Mucosa of descending colon (tissue), 3 donors: ENCODE results near the gene EPHX1. TPM values are rescaled to one million over a fixed set of nuclear protein-coding genes. Genes with fewer than 3 reads are reported as not detected.
A peak's percentile ranks its signal among the peaks of the same experiment; 100 is the strongest.

Experiments used
- ATAC-seq: fragments of 200-7000 bp; cut with Tn5 transposase; one replicate; pipeline ENCODE4 v1.9.1; 2020; ENCODE audit warnings: mild to moderate bottlenecking, moderate library complexity
- DNase-seq, 3 donors: peaks; one replicate each; pipeline ENCODE4 v3.0.0-alpha.2; 2020
- H3K36me3 ChIP-seq: fragments of 200-600 bp; one replicate; pipeline ENCODE4 v1.8.0; 2021; ENCODE audit warnings: low read depth, mild to moderate bottlenecking
- H3K4me1 ChIP-seq: fragments of 200-600 bp; one replicate; pipeline ENCODE4 v1.8.0; 2021; ENCODE audit warnings: low read depth, mild to moderate bottlenecking
- H3K4me3 ChIP-seq: fragments of 200-600 bp; one replicate; pipeline ENCODE4 v1.8.0; 2021; ENCODE audit warnings: mild to moderate bottlenecking
- H3K9me3 ChIP-seq: fragments of 200-600 bp; one replicate; pipeline ENCODE4 v1.8.0; 2021; ENCODE audit warnings: mild to moderate bottlenecking
- CTCF ChIP-seq: fragments of 200-600 bp; IDR thresholded peaks from one replicate; pipeline ENCODE4 v1.8.0; 2022; ENCODE audit warnings: antibody characterized with exemption, mild to moderate bottlenecking
- intact Hi-C, 2 donors: fragments of 100-400 bp; cut with DNase I in 1 of 2; cut with micrococcal nuclease in 1 of 2; formaldehyde crosslinking; loops; one replicate each; pipeline versions ENCODE4 v1.11.0 to v1.11.1; 2022; cut with DNase I, micrococcal nuclease
- total RNA-seq, 3 donors: library from RNA; stranded (reverse); fragmentation: NEBNext Ultra II Directional in 2 of 3; extraction: Animal tissue kit (Norgen Biotek cat#: 25700) in 2 of 3; gene quantifications; one replicate each; pipeline versions ENCODE4 v1.2.1 to v1.2.4, GENCODE V29; 2021 to 2023
- donor health status: DM: no; HTN: no; CAD: no; lungs with moderate emphysema.
- donor health status: DM: no; HTN: no; CAD: no.
- donor health status: DM: no; HTN: yes; CAD: no.

EPHX1 gene
- total RNA-seq, 3 donors from 2014 or later: 48.8 to 86.3 (median 68.0) TPM

GRCh38 chr1:225888289-225888897 is 78.5 kb downstream of the EPHX1 start:
- H3K4me3 ChIP-seq: peak overlapping the region; percentile 22
- peak in 1 of 3 donors; percentile 42 for DNase-seq
- no peak for TF ChIP-seq CTCF
- no peak for ATAC-seq
- intact Hi-C loops: no loop called here
- H3K9me3 ChIP-seq: no peaks in the 10 kb centered on the region
- H3K36me3 ChIP-seq: no peaks in the 10 kb centered on the region
- H3K4me1 ChIP-seq: peaks cover 23% of the 10 kb centered on the region

GRCh38 chr1:225888898-225889601 is 79.1 kb downstream of the EPHX1 start, which contains the start of gene LEFTY1:
LEFTY1 (minus strand) TSS chr1:225889146; CDS start chr1:225889066, 80 bp downstream.
- no peaks in the 10 kb centered on the region for H3K9me3 ChIP-seq
- ATAC-seq (peak; percentile 61), DNase-seq (peak; percentile 64 to 83 (median 74))
- peak within 1 kb of the TSS; percentile 22 for H3K4me3 ChIP-seq
- no peak for TF ChIP-seq CTCF
- H3K36me3 ChIP-seq: no peaks in the 10 kb centered on the region
- H3K4me1 ChIP-seq: peaks cover 23% of the 10 kb centered on the region
- intact Hi-C loops: no loop called here

GRCh38 chr1:225889743-225890142 is 79.8 kb downstream of the EPHX1 start:
- Histone ChIP-seq H3K36me3 (no peaks in the 10 kb centered on the region), H3K9me3 (no peaks in the 10 kb centered on the region), H3K4me3 (no peak overlapping the region), H3K4me1 (peaks cover 23% of the 10 kb centered on the region)
- ATAC-seq: peak; percentile 35
- intact Hi-C loops: no loop called here
- DNase-seq: peak in 2 of 3 donors; percentile 11 to 39
- TF ChIP-seq CTCF: no peak

- no peaks in the 10 kb centered on the region for H3K9me3 ChIP-seq
- DNase-seq (peak; percentile 58 to 65 (median 62)), ATAC-seq (peak; percentile 44)
- no peaks in the 10 kb centered on the region for H3K36me3 ChIP-seq
- H3K4me3 ChIP-seq: no peak overlapping the region
- peaks cover 23% of the 10 kb centered on the region for H3K4me1 ChIP-seq
- intact Hi-C loops: no loop called here
- no peak for TF ChIP-seq CTCF
These were observed 80.7 kb downstream of the EPHX1 start for GRCh38 chr1:225890346-225891228.

GRCh38 chr1:225891229-225891972 is 81.5 kb downstream of the EPHX1 start:
- H3K36me3 ChIP-seq: no peaks in the 10 kb centered on the region
- intact Hi-C loops: no loop called here
- no peaks in the 10 kb centered on the region for H3K9me3 ChIP-seq
- peak; percentile 70 for ATAC-seq
- DNase-seq: peak; percentile 55 to 71 (median 65)
- TF ChIP-seq CTCF: no peak
- peaks cover 22% of the 10 kb centered on the region for H3K4me1 ChIP-seq
- no peak overlapping the region for H3K4me3 ChIP-seq
